ENCODE data around the gene CHTF8. TPM values are rescaled to one million over a fixed set of nuclear protein-coding genes. Genes with fewer than 3 reads are reported as not detected.
"Not testable (repeated sequence)": the region's sequence is repeated elsewhere in the genome, so short reads cannot be mapped to it uniquely, and the experiment has no call there.

CHTF8 gene
- 100 to 1,000 TPM; 156 to 161 (median 158) TPM for polyA plus RNA-seq (ENCODE audit: insufficient read length in 4 of 4)

GRCh38 chr16:69132424-69133252 lies at the start of gene CHTF8, which contains the start of gene UTP4:
TSS of gene CHTF8 (minus strand) at chr16:69132588. CDS start at chr16:69121458, 11,130 bp downstream.
TSS of gene UTP4 (plus strand) at chr16:69132649. CDS start at chr16:69133460, 811 bp downstream.
- DNase-seq (ENCODE audit: low read depth in 4 of 4, low spot score in 2 of 4), result peak in 3 of 4 donors; percentile 45 to 65 (median 65)

DNA sequence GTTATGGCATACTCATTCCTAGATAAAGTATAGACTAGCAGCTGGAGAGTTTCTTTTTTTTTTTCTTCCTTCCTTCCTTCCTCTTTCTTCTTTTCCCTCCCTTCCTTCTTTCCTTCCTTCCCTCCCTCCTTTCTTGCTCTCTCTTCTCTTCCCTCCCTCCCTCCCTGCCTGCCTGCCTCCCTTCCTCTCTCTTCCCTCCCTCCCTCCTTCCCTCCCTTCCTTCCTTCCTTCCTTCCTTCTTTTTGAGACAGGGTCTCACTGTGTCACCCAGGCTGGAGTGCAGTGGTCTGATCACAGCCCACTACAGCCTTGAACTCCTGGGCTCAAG lies 47.6 kb upstream of the CHTF8 start:
- no peak for DNase-seq (ENCODE audit: low read depth in 4 of 4, low spot score in 2 of 4)

DNA sequence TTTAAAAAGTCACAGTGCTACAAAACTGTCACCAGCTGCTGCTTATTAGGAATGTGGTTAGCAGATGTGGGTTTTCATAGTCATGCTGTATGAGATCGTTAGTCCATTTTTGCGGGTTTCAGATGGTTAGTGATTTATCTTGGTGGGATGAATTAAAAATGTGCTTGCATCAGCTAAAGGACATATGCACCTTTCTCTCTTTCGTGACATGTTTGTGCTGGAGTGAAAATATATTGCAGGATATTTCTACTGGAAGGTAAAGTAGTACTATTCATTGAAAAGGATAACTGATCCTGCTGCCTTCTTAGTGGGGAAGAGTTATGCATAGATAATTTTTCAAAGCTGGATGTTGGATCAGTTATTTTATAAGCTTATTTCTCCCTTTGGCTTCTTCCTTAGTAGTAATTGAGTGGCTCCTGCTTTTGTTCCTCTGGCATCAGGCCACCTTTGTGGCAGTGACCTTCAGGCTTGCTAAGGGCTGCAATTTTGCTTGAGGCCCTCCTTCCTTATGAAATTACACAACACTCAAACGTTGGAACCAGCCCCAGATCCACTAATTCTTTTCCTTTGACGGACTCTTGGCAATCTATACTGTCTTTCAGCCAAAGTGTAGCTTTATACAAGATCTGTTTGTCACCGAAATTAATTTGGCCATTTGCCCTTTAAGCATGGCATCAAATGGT lies 47.1 kb upstream of the CHTF8 start:
- peak in 2 of 4 donors; percentile 49 to 73 for DNase-seq (ENCODE audit: low read depth in 4 of 4, low spot score in 2 of 4)

GRCh38 chr16:69176033-69176800 lies 43.8 kb upstream of the CHTF8 start:
- DNase-seq (ENCODE audit: low read depth in 4 of 4, low spot score in 2 of 4), result no peak

GRCh38 chr16:69171325-69172084 lies 39.1 kb upstream of the CHTF8 start:
- peak in 1 of 4 donors; percentile 48 for DNase-seq (ENCODE audit: low read depth in 4 of 4, low spot score in 2 of 4)

- DNase-seq (ENCODE audit: low read depth in 4 of 4, low spot score in 2 of 4), result no peak
Observed at GRCh38 chr16:69169607-69170352, 37.4 kb upstream of the CHTF8 start.

- no peak for DNase-seq (ENCODE audit: low read depth in 4 of 4, low spot score in 2 of 4)
Observed at GRCh38 chr16:69169051-69169450, 36.7 kb upstream of the CHTF8 start.

DNA sequence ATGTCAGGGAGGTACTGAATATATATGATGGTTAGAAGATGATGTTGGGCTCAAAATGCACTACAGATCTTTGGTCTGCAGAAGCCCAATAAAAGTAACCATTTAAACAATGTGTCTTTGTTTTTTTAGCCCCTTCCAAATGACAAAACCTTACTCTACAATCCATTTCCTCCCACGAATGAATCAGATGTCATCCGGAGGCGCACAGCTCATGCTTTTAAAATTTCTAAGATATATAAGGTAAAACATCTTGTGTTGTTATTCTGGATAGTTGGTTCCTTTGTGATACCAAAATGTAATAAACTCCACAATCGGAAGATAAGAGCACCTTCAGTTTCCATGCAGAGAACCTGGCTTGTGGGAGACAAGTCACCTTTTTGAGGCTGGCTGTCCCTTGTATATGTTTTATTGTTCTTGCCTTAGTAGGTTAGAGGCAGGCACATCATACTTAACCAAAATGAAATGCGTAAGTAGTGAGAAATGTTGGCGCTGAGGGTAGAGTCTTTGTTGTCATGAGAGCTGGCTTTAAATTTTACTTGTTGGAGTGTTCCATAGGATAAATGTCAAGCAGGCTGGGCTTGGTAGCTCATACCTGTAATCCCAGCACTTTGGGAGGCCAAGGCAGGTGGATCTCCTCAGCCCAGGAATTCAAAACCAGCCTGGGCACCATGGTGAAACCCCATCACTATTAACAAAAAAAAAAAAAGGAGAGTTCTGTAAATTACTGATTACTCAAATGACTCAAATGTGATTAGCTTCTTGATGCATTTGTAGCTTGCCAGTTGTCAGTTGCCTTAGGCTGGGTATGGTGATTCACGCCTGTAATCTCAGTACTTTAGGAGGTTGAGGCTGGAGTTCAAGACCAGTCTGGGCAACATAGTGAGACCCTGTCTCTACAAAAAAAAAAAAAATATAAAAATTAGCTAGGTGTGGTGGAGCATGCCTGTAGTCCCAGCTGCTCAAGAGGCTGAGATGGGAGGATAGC lies 34.9 kb upstream of the CHTF8 start:
- no peak for DNase-seq (ENCODE audit: low read depth in 4 of 4, low spot score in 2 of 4)

DNA sequence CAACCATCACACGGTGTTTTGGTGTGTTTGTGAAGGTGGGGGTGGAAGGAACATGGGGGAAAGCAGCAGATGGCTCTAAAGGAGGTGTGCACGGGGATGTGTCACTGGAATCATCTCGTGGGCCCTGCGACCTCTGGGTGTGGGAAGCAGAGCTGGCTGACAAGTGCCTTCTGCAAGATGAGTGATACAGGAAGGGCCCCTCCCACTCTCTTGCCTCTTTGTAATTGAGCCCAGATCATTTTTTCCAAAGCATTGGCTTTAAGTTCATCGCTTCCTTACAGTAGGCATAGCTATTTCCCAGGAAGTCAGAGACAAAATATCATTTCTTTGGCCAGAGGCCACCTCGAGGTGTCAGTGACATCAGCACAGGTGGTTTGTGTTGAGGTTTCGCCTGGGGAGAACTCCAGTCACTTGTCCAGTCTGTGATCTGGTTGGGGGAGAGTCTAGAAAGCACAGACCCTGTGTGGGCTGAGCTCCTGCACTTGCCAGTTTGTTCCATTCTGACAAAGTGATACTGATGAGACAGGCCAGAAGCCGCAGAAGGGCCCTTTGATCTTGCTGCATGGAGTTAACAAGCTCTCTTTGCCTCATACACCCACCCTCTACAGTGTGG lies 33.9 kb upstream of the CHTF8 start:
- no peak for DNase-seq (ENCODE audit: low read depth in 4 of 4, low spot score in 2 of 4)

GRCh38 chr16:69165584-69165983 lies 33.2 kb upstream of the CHTF8 start:
- no peak for DNase-seq (ENCODE audit: low read depth in 4 of 4, low spot score in 2 of 4)

GRCh38 chr16:69160192-69160591 lies 27.8 kb upstream of the CHTF8 start:
- DNase-seq (ENCODE audit: low read depth in 4 of 4, low spot score in 2 of 4), result no peak

- DNase-seq (ENCODE audit: low read depth in 4 of 4, low spot score in 2 of 4), result no peak
Observed at GRCh38 chr16:69157196-69157595, 24.8 kb upstream of the CHTF8 start.

DNA sequence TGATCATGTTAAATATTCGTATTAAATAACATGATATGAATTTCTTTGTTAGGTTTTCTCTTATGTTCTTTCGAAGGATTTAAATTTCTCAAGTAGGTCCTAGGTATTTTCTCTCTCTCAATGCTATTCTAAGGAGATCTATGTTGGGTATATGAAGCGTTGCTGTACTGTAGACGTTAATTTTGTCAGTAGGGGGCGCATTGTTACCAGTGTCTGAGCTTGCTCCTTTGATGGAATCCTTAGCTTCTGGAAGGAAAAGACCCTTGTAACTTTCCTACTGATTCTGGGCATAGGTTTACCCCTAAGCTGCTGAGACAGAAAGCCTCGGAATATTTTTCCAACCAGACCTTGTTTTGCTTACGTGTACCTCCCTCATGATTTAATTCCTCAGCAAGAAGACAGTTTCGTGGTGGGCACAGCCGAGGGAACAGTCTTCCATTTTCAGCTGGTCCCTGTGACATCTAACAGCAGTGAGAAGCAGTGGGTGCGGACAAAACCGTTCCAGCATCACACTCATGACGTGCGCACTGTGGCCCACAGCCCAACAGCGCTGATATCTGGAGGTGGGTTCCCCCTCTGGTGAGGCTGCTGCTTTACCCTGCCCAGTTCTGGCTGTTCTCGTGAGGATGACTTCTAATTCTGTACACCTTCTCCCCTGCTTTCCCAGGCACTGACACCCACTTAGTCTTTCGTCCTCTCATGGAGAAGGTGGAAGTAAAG lies 17.9 kb upstream of the CHTF8 start:
- DNase-seq (ENCODE audit: low read depth in 4 of 4, low spot score in 2 of 4), result peak in 2 of 4 donors; percentile 68 to 76

GRCh38 chr16:69149621-69150020 lies 17.2 kb upstream of the CHTF8 start:
- DNase-seq (ENCODE audit: low read depth in 4 of 4, low spot score in 2 of 4), result not testable (repeated sequence)

- DNase-seq (ENCODE audit: low read depth in 4 of 4, low spot score in 2 of 4), result no peak
Observed at GRCh38 chr16:69145658-69146057, 13.3 kb upstream of the CHTF8 start.

GRCh38 chr16:69143116-69143515 lies 10.7 kb upstream of the CHTF8 start:
- no peak for DNase-seq (ENCODE audit: low read depth in 4 of 4, low spot score in 2 of 4)

GRCh38 chr16:69141936-69142335 lies 9.5 kb upstream of the CHTF8 start:
- no peak for DNase-seq (ENCODE audit: low read depth in 4 of 4, low spot score in 2 of 4)

All from left renal cortex interstitium (tissue), 4 donors.